Inferior parietal cortex (tissue), 1 donor: ENCODE results near the gene THAP4.

ENCODE experiments used
- DNase-seq: peaks from one replicate; pipeline ENCODE4 v3.0.0-alpha.2; 2016; ENCODE audit errors: extremely low spot score

THAP4 gene

GRCh38 chr2:241550616-241551580 lies 86.1 kb downstream of the THAP4 start:
- DNase-seq: no peak

- DNase-seq: no peak
These were observed 88.5 kb downstream of the THAP4 start for GRCh38 chr2:241548451-241548835.

GRCh38 chr2:241547781-241548450 lies 89.0 kb downstream of the THAP4 start:
- no peak for DNase-seq

- DNase-seq: no peak
These were observed 90.0 kb downstream of the THAP4 start for GRCh38 chr2:241546771-241547498.

GRCh38 chr2:241545523-241546473 lies 91.2 kb downstream of the THAP4 start:
- DNase-seq: no peak

- DNase-seq: no peak
These were observed 91.9 kb downstream of the THAP4 start for GRCh38 chr2:241545106-241545505.

GRCh38 chr2:241542278-241542605 lies 94.7 kb downstream of the THAP4 start:
- no peak for DNase-seq

GRCh38 chr2:241541564-241542277 lies 95.2 kb downstream of the THAP4 start:
- no peak for DNase-seq

GRCh38 chr2:241540771-241541561 lies 96.0 kb downstream of the THAP4 start:
- no peak for DNase-seq

- no peak for DNase-seq
These were observed 96.6 kb downstream of the THAP4 start for GRCh38 chr2:241540401-241540770.

GRCh38 chr2:241539616-241540374 lies 97.2 kb downstream of the THAP4 start:
- no peak for DNase-seq

GRCh38 chr2:241538838-241539615 lies 97.9 kb downstream of the THAP4 start:
- DNase-seq: no peak

- DNase-seq: no peak
These were observed 100.9 kb downstream of the THAP4 start for GRCh38 chr2:241535871-241536655.

GRCh38 chr2:241534701-241535375 lies 102.1 kb downstream of the THAP4 start:
- no peak for DNase-seq
